WERI-Rb-1 (cell line): ENCODE measurements around the gene E2F4.

Experiments
- DNase-seq: peaks from one replicate; pipeline ENCODE4 v3.0.0-alpha.2; 2020
- H3K27ac ChIP-seq: fragments of 250-450 bp; sonication (Bioruptor Pico); 2 replicates; pipeline ENCODE4 v1.5.1; 2020; ENCODE audit warnings: mild to moderate bottlenecking, moderate library complexity
- H3K27me3 ChIP-seq: fragments of 250-450 bp; sonication (Bioruptor Pico); 2 replicates; pipeline ENCODE4 v1.5.1; 2021; ENCODE audit warnings: mild to moderate bottlenecking, low read depth, moderate library complexity; ENCODE audit not compliant: insufficient read depth, severe bottlenecking
- H3K36me3 ChIP-seq: fragments of 250-450 bp; sonication (Bioruptor Pico); 2 replicates; pipeline ENCODE4 v1.5.1; 2020; ENCODE audit warnings: mild to moderate bottlenecking, moderate library complexity
- H3K4me3 ChIP-seq: 2 replicates; pipeline ENCODE4 v1.5.1; 2011; ENCODE audit warnings: low read depth, mild to moderate bottlenecking, control low read depth, low read length
- H3K9me3 ChIP-seq: fragments of 250-450 bp; sonication (Bioruptor Pico); 2 replicates; pipeline ENCODE4 v1.5.1; 2021; ENCODE audit warnings: mild to moderate bottlenecking, moderate library complexity; ENCODE audit not compliant: severe bottlenecking
- TF ChIP-seq, protein P1 (sequence below): IDR thresholded peaks from 2 replicates; pipeline ENCODE4 v1.5.1; 2011; ENCODE audit warnings: low read depth, mild to moderate bottlenecking, control low read depth, inconsistent platforms, low read length

E2F4 gene

DNA sequence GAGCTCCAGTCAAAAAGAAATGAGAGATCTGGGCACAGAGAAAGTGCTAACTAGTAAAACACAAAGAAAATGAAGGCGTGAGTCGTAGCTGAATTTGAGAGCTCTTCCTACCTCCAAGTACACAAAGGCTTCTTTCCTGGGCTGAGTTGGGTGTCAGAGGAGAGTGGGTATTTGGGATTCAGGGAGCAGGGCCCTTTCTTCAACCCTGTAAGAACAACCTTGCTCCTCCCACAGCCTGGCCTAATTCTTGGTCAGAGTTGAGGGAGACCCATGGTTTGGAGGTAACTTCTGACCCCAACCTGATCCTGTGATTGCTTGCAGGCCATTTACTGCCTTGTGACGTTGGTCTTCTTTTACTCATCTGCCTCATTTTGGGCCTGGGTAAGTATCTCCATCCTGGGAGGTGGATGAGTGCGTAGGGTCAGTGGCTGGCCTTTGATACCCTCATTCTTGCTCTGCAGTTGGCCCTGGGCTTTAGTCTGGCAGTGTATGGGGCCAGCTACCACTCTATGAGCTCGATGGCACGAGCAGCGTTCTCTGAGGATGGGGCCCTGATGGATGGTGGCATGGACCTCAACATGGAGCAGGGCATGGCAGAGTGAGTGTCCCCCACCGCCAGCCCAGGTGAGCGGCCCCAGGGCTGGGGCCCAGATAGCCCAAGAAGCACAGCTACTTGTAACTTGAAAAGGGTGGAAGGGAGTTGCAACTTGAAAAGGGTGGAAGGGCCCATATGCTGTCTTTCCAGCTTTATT is 36.3 kb downstream of the E2F4 start:
- DNase-seq: no peak
- H3K4me3 ChIP-seq: no peak overlapping the region
- TF ChIP-seq, protein P1, sequence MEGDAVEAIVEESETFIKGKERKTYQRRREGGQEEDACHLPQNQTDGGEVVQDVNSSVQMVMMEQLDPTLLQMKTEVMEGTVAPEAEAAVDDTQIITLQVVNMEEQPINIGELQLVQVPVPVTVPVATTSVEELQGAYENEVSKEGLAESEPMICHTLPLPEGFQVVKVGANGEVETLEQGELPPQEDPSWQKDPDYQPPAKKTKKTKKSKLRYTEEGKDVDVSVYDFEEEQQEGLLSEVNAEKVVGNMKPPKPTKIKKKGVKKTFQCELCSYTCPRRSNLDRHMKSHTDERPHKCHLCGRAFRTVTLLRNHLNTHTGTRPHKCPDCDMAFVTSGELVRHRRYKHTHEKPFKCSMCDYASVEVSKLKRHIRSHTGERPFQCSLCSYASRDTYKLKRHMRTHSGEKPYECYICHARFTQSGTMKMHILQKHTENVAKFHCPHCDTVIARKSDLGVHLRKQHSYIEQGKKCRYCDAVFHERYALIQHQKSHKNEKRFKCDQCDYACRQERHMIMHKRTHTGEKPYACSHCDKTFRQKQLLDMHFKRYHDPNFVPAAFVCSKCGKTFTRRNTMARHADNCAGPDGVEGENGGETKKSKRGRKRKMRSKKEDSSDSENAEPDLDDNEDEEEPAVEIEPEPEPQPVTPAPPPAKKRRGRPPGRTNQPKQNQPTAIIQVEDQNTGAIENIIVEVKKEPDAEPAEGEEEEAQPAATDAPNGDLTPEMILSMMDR: no peak
- no peak overlapping the region for H3K27ac ChIP-seq
- H3K9me3 ChIP-seq: no peaks in the 10 kb centered on the region
- no peaks in the 10 kb centered on the region for H3K27me3 ChIP-seq
- peaks cover 38% of the 10 kb centered on the region for H3K36me3 ChIP-seq

DNA sequence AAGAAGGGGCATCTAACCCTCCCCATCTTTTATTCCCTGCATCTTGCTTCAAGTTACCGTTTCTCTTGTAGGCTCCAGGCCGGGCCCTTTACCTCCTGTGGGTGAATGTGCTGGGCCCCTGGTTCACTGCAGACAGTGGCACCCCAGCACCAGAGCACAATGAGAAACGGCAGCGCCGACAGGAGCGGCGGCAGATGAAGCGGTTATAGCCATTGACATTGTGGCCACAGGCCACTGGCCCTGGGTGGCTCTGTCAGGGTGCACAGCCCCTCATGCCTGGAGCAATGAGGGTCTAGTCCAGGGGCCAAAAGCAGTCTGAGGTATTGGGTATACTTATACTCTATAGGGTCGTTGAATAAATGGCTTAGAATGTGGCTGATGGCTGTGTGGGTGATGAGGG is 37.0 kb downstream of the E2F4 start:
- Histone ChIP-seq H3K27ac (no peak overlapping the region), H3K27me3 (no peaks in the 10 kb centered on the region), H3K4me3 (no peak overlapping the region), H3K9me3 (no peaks in the 10 kb centered on the region), H3K36me3 (peaks cover 40% of the 10 kb centered on the region)
- TF ChIP-seq, protein P1: no peak
- no peak for DNase-seq

DNA sequence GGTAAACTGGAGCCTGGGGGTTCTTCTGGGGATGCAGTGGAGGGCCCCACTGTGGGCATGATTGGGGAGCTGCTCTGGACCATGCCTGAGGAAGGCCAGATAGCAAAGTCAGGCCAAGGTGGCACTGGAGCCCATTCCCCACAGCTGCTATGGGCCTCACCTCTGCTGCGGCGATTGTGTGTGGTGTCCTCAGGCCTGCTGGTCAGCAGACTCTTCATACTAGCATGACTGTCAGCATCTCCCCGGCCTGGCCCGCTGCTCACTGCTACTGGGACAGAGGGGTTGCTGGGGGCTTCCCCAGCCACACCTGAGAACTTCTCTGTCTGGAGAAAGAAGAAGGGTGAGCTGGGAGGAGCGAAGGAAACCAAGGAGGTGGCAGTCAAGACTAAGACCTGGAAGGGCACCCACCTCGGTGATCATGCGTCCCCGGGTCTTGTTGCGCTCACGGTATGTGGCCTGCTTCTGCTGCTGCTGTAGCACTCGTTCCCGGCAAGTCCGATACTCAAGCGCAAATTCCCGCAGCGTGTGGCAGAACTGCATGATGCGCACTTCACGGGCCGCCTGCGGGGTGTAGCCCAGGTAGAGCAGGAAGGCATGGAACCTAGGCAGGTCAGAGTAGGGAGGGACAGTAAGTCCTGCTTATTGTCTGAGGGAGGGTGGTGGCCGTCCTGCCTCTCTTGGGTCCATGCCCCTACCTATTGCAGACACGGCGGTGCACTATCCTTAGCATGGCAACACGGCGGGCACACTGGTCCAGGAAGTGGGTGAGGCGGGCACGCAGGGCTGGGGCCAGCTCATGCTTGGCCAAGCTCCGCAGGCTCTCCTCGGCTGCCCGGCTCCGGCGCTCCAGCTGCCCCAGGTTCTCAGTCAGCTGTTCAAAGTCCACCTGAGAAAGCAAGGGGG is 38.2 kb downstream of the E2F4 start:
- Histone ChIP-seq H3K36me3 (peaks cover 43% of the 10 kb centered on the region), H3K27me3 (no peaks in the 10 kb centered on the region), H3K27ac (no peak overlapping the region), H3K4me3 (no peak overlapping the region), H3K9me3 (no peaks in the 10 kb centered on the region)
- no peak for DNase-seq
- TF ChIP-seq, protein P1: no peak

DNA sequence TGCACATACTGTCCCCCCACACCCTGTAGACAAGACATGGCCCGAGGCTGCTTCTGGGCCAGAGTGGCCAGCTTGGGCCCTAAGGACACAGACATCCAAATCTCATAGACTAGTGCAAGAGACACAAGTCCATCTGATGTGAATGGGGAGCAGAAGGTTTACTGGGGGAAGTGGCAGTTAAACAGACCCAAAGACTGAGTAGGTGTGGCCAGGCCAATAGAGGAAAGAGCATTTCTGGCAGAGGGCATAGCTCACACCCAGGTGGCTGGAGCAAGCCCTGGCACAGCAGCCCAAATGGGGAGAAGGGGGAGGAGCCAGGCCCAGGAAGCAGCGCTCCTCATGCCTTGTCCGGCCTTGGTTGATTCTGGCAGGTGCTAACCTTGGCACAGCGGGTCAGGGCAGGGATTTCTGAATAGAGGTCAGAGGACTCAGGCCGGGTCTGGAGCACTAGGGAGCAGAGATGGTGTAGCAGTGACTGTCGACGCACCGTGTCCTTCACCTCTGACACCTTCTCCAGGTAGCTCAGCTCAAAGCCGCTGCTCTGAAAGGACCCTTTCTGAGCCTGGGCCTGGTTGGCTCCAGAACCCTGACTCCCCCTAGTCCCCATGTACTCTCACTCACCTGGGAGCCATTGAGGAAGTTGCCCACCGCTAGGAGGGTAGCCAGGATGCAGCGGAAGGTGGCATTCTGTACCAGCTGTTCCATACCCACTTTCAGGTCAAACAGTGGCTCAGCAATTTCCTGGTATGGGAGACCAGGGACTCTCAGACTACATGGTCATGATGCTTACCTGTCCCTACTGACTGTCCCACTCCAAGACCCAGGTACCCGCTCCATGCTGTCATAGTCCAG is 39.1 kb downstream of the E2F4 start:
- H3K9me3 ChIP-seq: no peaks in the 10 kb centered on the region
- peaks cover 45% of the 10 kb centered on the region for H3K36me3 ChIP-seq
- no peak overlapping the region for H3K27ac ChIP-seq
- no peak for DNase-seq
- no peak overlapping the region for H3K4me3 ChIP-seq
- no peaks in the 10 kb centered on the region for H3K27me3 ChIP-seq
- TF ChIP-seq, protein P1: no peak

DNA sequence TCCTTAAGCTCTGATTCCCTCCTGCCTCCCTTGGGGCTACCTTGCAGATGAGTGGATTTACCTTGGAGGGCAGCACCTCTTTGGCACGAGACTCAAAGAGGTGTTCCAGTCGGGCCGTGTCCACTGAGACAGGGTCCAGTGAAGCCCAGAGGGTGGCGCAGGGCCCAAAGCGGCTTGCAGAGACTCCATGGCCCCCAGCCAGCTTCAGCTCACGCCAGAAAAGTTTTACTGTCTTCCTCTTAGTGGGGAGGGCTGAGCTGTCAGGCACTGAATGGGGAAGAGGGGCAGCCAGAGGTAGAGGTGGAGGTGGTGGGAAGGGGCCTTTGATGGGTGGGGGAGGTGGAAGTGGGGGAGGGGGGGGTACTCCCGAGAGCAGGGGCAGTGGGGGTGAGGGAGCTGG is 41.6 kb downstream of the E2F4 start:
- H3K9me3 ChIP-seq: no peaks in the 10 kb centered on the region
- H3K4me3 ChIP-seq: no peak overlapping the region
- H3K27ac ChIP-seq: no peak overlapping the region
- no peak for DNase-seq
- peaks cover 57% of the 10 kb centered on the region for H3K36me3 ChIP-seq
- TF ChIP-seq, protein P1: no peak
- H3K27me3 ChIP-seq: no peaks in the 10 kb centered on the region
